ENCODE measurements around the gene CASZ1. TPM values are rescaled to one million over a fixed set of nuclear protein-coding genes. Genes with fewer than 3 reads are reported as not detected.

CASZ1 gene
- total and polyA plus RNA-seq, 9 of the 15 experiments (the other 6 are each of a cell fraction or from before 2014, with no cell fraction given) = 0.01 to 4.0 (median 0.76) TPM; not detected in 1

GRCh38 chr1:10779841-10780240, 16.6 kb downstream of the CASZ1 start:
- Histone ChIP-seq H3K4me1 (replicated peaks in 1 of 2; ENCODE audit: control insufficient read depth in 2 of 2, insufficient read depth in 2 of 2, low read length in 2 of 2) (peaks cover 0 to 3% of the 10 kb centered on the region in 2 experiments; a peak in 1 of 5 replicates), H4K20me1 (replicated peaks; ENCODE audit: control insufficient read depth, insufficient read depth, low read length) (peaks cover 9% of the 10 kb centered on the region), H3K9me1 (ENCODE audit: control insufficient read depth, insufficient read depth, low read length) (peaks cover 4% of the 10 kb centered on the region), H3K9me3 (replicated peaks; ENCODE audit: control insufficient read depth, insufficient read depth, low read depth, low read length) (no peaks in the 10 kb centered on the region), H3K27ac (ENCODE audit: extremely low read depth, low read depth, low read length) (no peak overlapping the region), H3K4me2 (ENCODE audit: insufficient read depth, low read length) (no peak overlapping the region), H3K79me2 (ENCODE audit: control insufficient read depth, insufficient read depth, low read length) (no peaks in the 10 kb centered on the region), H3K4me3 (no peak overlapping the region), H3K27me3 (ENCODE audit: control insufficient read depth in 2 of 2, insufficient read depth in 2 of 2, low read length in 2 of 2) (peaks cover 59 to 88% of the 10 kb centered on the region in 2 experiments), H2AFZ (ENCODE audit: low read depth, low read length) (no peak overlapping the region), H3K9ac (ENCODE audit: insufficient read depth in 1 of 2, low read depth in 2 of 2, low read length in 2 of 2) (no peak overlapping the region), H3K36me3 (ENCODE audit: control insufficient read depth, insufficient read depth, low read length) (no peaks in the 10 kb centered on the region)
- WGBS (ENCODE audit: insufficient coverage, low coverage, missing lambda C conversion rate) = 1% methylated on average over 10 of the region's 10 CpGs
- no peak for FAIRE-seq
- in situ Hi-C loops (cut with MboI) = no loop called here
- CTCF ChIA-PET (ENCODE audit: low intra/inter-chr PET ratio) = no interaction called here
- POLR2A ChIA-PET = interaction anchor here (0.6 kb wide), 3 partner anchors 13 to 168 kb away, joined by 3 read pairs; no protein-coding TSS in a partner anchor
- TF ChIP-seq MTA1 (IDR thresholded peaks at IDR 0.05; ENCODE audit: borderline replicate concordance) (no peak), BDP1 (IDR thresholded peaks at IDR 0.05; ENCODE audit: insufficient read depth, insufficient read length) (no peak), GABPB2 (CRISPR knock-in tag; conservative IDR thresholded peaks at IDR 0.05) (no peak), POLR2B (IDR thresholded peaks at IDR 0.05; ENCODE audit: low read depth, partially characterized antibody) (no peak), PHF20 (IDR thresholded peaks at IDR 0.05; ENCODE audit: partially characterized antibody) (no peak), HIVEP1 (CRISPR knock-in tag; IDR thresholded peaks at IDR 0.05) (no peak), PML (IDR thresholded peaks at IDR 0.05; ENCODE audit: low read length) (no peak)
- intact Hi-C loops (cut with micrococcal nuclease) = no loop called here
- no peak for DNase-seq (ENCODE audit: extremely low read depth in 1 of 4, low spot score in 3 of 4)
- ATAC-seq = no peak
- BruUV-seq (replicated peaks) = no TSS peak

DNA sequence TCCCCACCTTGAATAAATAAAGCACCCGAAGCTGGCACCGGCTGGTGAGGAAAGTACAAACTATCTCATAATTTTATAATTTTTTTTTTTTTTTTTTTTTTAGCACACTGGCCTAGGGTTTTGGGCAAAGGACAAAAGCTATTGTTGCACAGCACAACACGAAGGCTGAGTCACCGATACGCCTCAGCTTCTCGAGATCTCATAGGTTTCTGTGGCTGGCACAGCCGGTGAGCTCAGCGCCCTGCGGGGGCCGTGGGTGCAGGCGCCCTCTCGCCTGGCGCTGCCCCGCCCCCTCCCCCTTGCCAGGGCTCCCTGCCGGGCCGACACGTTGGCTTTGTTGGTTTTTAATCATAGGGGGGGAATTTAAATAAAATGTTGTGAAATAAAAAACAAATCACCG, 17.2 kb downstream of the CASZ1 start:
- no peak for FAIRE-seq
- Histone ChIP-seq H3K36me3 (ENCODE audit: control insufficient read depth, insufficient read depth, low read length) (no peaks in the 10 kb centered on the region), H3K79me2 (ENCODE audit: control insufficient read depth, insufficient read depth, low read length) (no peaks in the 10 kb centered on the region), H3K27ac (ENCODE audit: extremely low read depth, low read depth, low read length) (no peak overlapping the region), H3K4me3 (no peak overlapping the region), H3K9ac (ENCODE audit: insufficient read depth in 1 of 2, low read depth in 2 of 2, low read length in 2 of 2) (no peak overlapping the region), H3K4me1 (replicated peaks in 1 of 2; ENCODE audit: control insufficient read depth in 2 of 2, insufficient read depth in 2 of 2, low read length in 2 of 2) (peaks cover 0 to 3% of the 10 kb centered on the region in 2 experiments; a peak in 1 of 5 replicates), H3K9me3 (replicated peaks; ENCODE audit: control insufficient read depth, insufficient read depth, low read depth, low read length) (no peaks in the 10 kb centered on the region), H2AFZ (ENCODE audit: low read depth, low read length) (no peak overlapping the region), H3K9me1 (ENCODE audit: control insufficient read depth, insufficient read depth, low read length) (peaks cover 4% of the 10 kb centered on the region), H4K20me1 (replicated peaks; ENCODE audit: control insufficient read depth, insufficient read depth, low read length) (peaks cover 9% of the 10 kb centered on the region), H3K4me2 (ENCODE audit: insufficient read depth, low read length) (no peak overlapping the region), H3K27me3 (ENCODE audit: control insufficient read depth in 2 of 2, insufficient read depth in 2 of 2, low read length in 2 of 2) (peaks cover 62 to 89% of the 10 kb centered on the region in 2 experiments)
- in situ Hi-C loops (cut with MboI) = no loop called here
- intact Hi-C loops (cut with micrococcal nuclease) = no loop called here
- ChIA-PET POLR2A (interaction anchor here (0.6 to 1.0 kb wide), 3 partner anchors 9 to 167 kb away, joined by 3 to 4 read pairs (median 3); no protein-coding TSS in a partner anchor), CTCF (ENCODE audit: low intra/inter-chr PET ratio) (no interaction called here)
- 3% methylated on average over 16 of the region's 18 CpGs for WGBS (ENCODE audit: insufficient coverage, low coverage, missing lambda C conversion rate)
- DNase-seq (ENCODE audit: extremely low read depth in 1 of 4, low spot score in 3 of 4) = no peak
- no peak for ATAC-seq
- no TSS peak for BruUV-seq (replicated peaks)
- no peak for TF ChIP-seq ZBTB49 (CRISPR knock-in tag; IDR thresholded peaks at IDR 0.05; ENCODE audit: borderline replicate concordance)
- TF ChIP-seq, protein P1, sequence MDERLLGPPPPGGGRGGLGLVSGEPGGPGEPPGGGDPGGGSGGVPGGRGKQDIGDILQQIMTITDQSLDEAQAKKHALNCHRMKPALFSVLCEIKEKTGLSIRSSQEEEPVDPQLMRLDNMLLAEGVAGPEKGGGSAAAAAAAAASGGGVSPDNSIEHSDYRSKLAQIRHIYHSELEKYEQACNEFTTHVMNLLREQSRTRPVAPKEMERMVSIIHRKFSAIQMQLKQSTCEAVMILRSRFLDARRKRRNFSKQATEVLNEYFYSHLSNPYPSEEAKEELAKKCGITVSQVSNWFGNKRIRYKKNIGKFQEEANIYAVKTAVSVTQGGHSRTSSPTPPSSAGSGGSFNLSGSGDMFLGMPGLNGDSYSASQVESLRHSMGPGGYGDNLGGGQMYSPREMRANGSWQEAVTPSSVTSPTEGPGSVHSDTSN (CRISPR knock-in tag; IDR thresholded peaks at IDR 0.05; ENCODE audit: low read depth) = no peak
- TF ChIP-seq, protein P1 (tag; conservative IDR thresholded peaks at IDR 0.05; ENCODE audit: low read depth) = no peak
